GM12892 (cell line): ENCODE data around the gene HECW1.

ENCODE experiments used
- POLR2A ChIP-seq: IDR thresholded peaks from 2 replicates; pipeline ENCODE4 v1.6.1; 2011; ENCODE audit warnings: low read depth, low read length, control low read depth
- POLR2AphosphoS5 ChIP-seq: IDR thresholded peaks from 2 replicates; pipeline ENCODE4 v1.6.1; 2011; ENCODE audit warnings: low read depth, low read length, control low read depth
- TAF1 ChIP-seq: IDR thresholded peaks from 2 replicates; pipeline ENCODE4 v1.6.1; 2011; ENCODE audit warnings: low read depth, mild to moderate bottlenecking, control low read depth, low read length, borderline replicate concordance

DNA sequence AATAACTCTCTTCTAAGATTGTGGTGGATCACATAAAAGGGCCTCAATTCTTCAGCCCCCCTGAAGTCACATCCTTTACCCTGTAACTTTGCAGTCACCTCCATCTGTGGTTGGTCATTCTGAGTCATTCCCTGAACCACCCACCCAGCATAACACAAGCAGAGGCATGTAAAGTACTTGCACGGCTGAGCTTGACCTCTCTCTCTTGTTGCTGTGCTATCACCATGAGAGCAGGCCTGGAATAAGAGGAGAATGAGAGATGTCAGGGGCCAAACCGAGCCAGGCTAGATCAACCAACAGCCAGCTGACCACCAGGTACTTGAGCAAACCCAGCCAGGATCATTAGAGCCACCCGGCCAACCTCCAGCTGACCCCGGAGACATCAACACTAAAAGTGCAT lies 457.0 kb downstream of the HECW1 start:
- TF ChIP-seq POLR2AphosphoS5 (no peak), POLR2A (no peak), TAF1 (no peak)
